C4-2B (cell line): Measurements from ENCODE around the gene ZNF594.
"Not testable (repeated sequence)": the region's sequence is repeated elsewhere in the genome, so short reads cannot be mapped to it uniquely, and the experiment has no call there.

Experiments
- CTCF ChIP-seq: fragments of 450-650 bp; conservative IDR thresholded peaks from 2 replicates; pipeline ENCODE4 v1.5.1; 2017; ENCODE audit warnings: mild to moderate bottlenecking
- ZFX ChIP-seq: fragments of 450-650 bp; IDR thresholded peaks from 2 replicates; pipeline ENCODE4 v1.6.1; 2017

- not testable (repeated sequence) for TF ChIP-seq CTCF, ZFX
Observed at GRCh38 chr17:5233492-5233891, 41.8 kb upstream of the ZNF594 start.
